Measurements from ENCODE around the gene RNU11. TPM values are rescaled to one million over a fixed set of nuclear protein-coding genes. Genes with fewer than 3 reads are reported as not detected.
"Not testable (repeated sequence)": the region's sequence is repeated elsewhere in the genome, so short reads cannot be mapped to it uniquely, and the experiment has no call there.

RNU11 gene
- total and polyA plus RNA-seq, 2 experiments from 2014 or later, result not detected

GRCh38 chr1:28653870-28654269, 5.5 kb downstream of the RNU11 start:
- not testable (repeated sequence) for H4K20me1 ChIP-seq (replicated peaks; ENCODE audit: insufficient read depth); H3K27ac ChIP-seq (ENCODE audit: low read depth); H3K4me3 Mint-ChIP-seq; H3K27me3 Mint-ChIP-seq (ENCODE audit: insufficient read depth, low read depth, poor library complexity); H3K4me1 Mint-ChIP-seq; H3K4me3 ChIP-seq; H3K9me3 Mint-ChIP-seq; H3K4me2 ChIP-seq; H3F3A ChIP-seq (replicated peaks; ENCODE audit: low read depth); H3K36me3 Mint-ChIP-seq (ENCODE audit: low read depth); H2AFZ ChIP-seq; H3K36me3 ChIP-seq (ENCODE audit: insufficient read depth); H3K9me2 ChIP-seq (ENCODE audit: insufficient read depth); H3K79me2 ChIP-seq (replicated peaks; ENCODE audit: insufficient read depth); H3K4me1 ChIP-seq (ENCODE audit: insufficient read depth); H3K27ac Mint-ChIP-seq; H3K27me3 ChIP-seq (ENCODE audit: insufficient read depth)
- TF ChIP-seq CTCF (conservative IDR thresholded peaks at IDR 0.05; ENCODE audit: low read depth in 2 of 2), result peak; percentile 56 to 82
- peak; percentile 47 for ATAC-seq
- DNase-seq (ENCODE audit: low spot score), result peak; percentile 78

- H3K27me3 ChIP-seq (ENCODE audit: insufficient read depth); H3K9me3 Mint-ChIP-seq; H3K27ac Mint-ChIP-seq; H2AFZ ChIP-seq; H3K27ac ChIP-seq (ENCODE audit: low read depth); H3K4me3 ChIP-seq; H3K4me1 ChIP-seq (ENCODE audit: insufficient read depth); H3F3A ChIP-seq (replicated peaks; ENCODE audit: low read depth); DNase-seq (ENCODE audit: low spot score); H3K79me2 ChIP-seq (replicated peaks; ENCODE audit: insufficient read depth); H3K9me2 ChIP-seq (ENCODE audit: insufficient read depth); H4K20me1 ChIP-seq (replicated peaks; ENCODE audit: insufficient read depth); H3K4me2 ChIP-seq; H3K4me1 Mint-ChIP-seq; H3K4me3 Mint-ChIP-seq; ATAC-seq; H3K36me3 ChIP-seq (ENCODE audit: insufficient read depth); H3K27me3 Mint-ChIP-seq (ENCODE audit: insufficient read depth, low read depth, poor library complexity); H3K36me3 Mint-ChIP-seq (ENCODE audit: low read depth): not testable (repeated sequence)
These were observed 7.3 kb downstream of the RNU11 start for GRCh38 chr1:28655448-28656311.

- Histone ChIP-seq H2AFZ (no peak overlapping the region), H3K27me3 (ENCODE audit: insufficient read depth) (no peaks in the 10 kb centered on the region), H3K4me1 (ENCODE audit: insufficient read depth) (no peaks in the 10 kb centered on the region), H3K36me3 (ENCODE audit: insufficient read depth) (no peaks in the 10 kb centered on the region), H3K27ac (ENCODE audit: low read depth) (no peak overlapping the region), H3K4me3 (no peak overlapping the region), H3K79me2 (replicated peaks; ENCODE audit: insufficient read depth) (no peaks in the 10 kb centered on the region), H3F3A (replicated peaks; ENCODE audit: low read depth) (no peaks in the 10 kb centered on the region), H3K4me2 (no peak overlapping the region), H3K9me2 (ENCODE audit: insufficient read depth) (no peaks in the 10 kb centered on the region), H4K20me1 (replicated peaks; ENCODE audit: insufficient read depth) (no peaks in the 10 kb centered on the region)
- DNase-seq (ENCODE audit: low spot score), result no peak
- H3K27ac Mint-ChIP-seq, result no peak overlapping the region
- no peak for ATAC-seq
- no peaks in the 10 kb centered on the region for H3K36me3 Mint-ChIP-seq (ENCODE audit: low read depth)
- no peaks in the 10 kb centered on the region for H3K9me3 Mint-ChIP-seq
- no peaks in the 10 kb centered on the region for H3K4me1 Mint-ChIP-seq
- no peaks in the 10 kb centered on the region for H3K27me3 Mint-ChIP-seq (ENCODE audit: insufficient read depth, low read depth, poor library complexity)
- no peak overlapping the region for H3K4me3 Mint-ChIP-seq
- no peak for TF ChIP-seq ZNF114 (CRISPR knock-in tag; IDR thresholded peaks at IDR 0.05)
- no peak for TF ChIP-seq REST (IDR thresholded peaks at IDR 0.05; ENCODE audit: unreplicated experiment)
- TF ChIP-seq EZH2phosphoT487 (IDR thresholded peaks at IDR 0.05; ENCODE audit: unreplicated experiment), result no peak
- TF ChIP-seq JUNB (IDR thresholded peaks at IDR 0.05; ENCODE audit: unreplicated experiment), result no peak
- TF ChIP-seq CTCF (conservative IDR thresholded peaks at IDR 0.05; ENCODE audit: low read depth in 2 of 2), result no peak
- no peak for TF ChIP-seq STAT1 (IDR thresholded peaks at IDR 0.05; ENCODE audit: unreplicated experiment)
- TF ChIP-seq, protein P1, sequence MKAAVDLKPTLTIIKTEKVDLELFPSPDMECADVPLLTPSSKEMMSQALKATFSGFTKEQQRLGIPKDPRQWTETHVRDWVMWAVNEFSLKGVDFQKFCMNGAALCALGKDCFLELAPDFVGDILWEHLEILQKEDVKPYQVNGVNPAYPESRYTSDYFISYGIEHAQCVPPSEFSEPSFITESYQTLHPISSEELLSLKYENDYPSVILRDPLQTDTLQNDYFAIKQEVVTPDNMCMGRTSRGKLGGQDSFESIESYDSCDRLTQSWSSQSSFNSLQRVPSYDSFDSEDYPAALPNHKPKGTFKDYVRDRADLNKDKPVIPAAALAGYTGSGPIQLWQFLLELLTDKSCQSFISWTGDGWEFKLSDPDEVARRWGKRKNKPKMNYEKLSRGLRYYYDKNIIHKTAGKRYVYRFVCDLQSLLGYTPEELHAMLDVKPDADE (IDR thresholded peaks at IDR 0.05), result no peak
- TF ChIP-seq NANOG (IDR thresholded peaks at IDR 0.05; ENCODE audit: borderline replicate concordance), result no peak
These were observed 7.9 kb downstream of the RNU11 start for GRCh38 chr1:28656335-28656734.

Data from GM23338 (cell line).